ENCODE data around the gene UBR1. TPM values are rescaled to one million over a fixed set of nuclear protein-coding genes. Genes with fewer than 3 reads are reported as not detected.
"Not testable (repeated sequence)": the region's sequence is repeated elsewhere in the genome, so short reads cannot be mapped to it uniquely, and the experiment has no call there.

The UBR1 gene
- total and polyA plus RNA-seq, 2 donors (not counting 1 experiment from before 2014, with no cell fraction given) = 18.2 to 45.6 TPM

DNA sequence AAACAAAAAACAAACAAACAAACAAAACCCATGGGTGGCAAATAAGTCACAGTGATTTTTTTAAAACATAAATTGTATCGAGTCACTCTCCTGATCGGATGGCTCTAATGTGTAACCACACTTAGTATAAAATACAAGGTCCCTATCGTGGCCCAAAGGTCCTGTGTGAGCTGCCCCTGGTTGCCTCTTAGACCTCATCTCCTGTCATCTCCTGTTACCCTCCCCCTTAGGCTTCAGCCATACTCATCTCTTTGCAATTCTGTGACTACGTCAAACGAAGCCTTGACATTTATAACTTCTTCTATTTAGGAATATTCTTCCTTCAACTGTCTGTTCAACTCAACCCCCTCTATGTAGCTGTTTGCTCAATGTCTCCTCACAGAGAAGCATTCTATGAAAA lies 141.4 kb downstream of the UBR1 start:
- no peak overlapping the region for H3K4me2 ChIP-seq (ENCODE audit: extremely low read depth, insufficient read depth, low read length)
- no peak for TF ChIP-seq EZH2 (IDR thresholded peaks at IDR 0.05; ENCODE audit: low read length, missing control alignments)
- TF ChIP-seq, protein P1, sequence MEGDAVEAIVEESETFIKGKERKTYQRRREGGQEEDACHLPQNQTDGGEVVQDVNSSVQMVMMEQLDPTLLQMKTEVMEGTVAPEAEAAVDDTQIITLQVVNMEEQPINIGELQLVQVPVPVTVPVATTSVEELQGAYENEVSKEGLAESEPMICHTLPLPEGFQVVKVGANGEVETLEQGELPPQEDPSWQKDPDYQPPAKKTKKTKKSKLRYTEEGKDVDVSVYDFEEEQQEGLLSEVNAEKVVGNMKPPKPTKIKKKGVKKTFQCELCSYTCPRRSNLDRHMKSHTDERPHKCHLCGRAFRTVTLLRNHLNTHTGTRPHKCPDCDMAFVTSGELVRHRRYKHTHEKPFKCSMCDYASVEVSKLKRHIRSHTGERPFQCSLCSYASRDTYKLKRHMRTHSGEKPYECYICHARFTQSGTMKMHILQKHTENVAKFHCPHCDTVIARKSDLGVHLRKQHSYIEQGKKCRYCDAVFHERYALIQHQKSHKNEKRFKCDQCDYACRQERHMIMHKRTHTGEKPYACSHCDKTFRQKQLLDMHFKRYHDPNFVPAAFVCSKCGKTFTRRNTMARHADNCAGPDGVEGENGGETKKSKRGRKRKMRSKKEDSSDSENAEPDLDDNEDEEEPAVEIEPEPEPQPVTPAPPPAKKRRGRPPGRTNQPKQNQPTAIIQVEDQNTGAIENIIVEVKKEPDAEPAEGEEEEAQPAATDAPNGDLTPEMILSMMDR (conservative IDR thresholded peaks at IDR 0.05 in 1 of 2, IDR thresholded peaks at IDR 0.05 in 1 of 2; ENCODE audit: low read depth in 1 of 2, low read length in 2 of 2) = no peak
- no peak overlapping the region for H3K27ac ChIP-seq (ENCODE audit: insufficient read depth, low read length)
- H3K9ac ChIP-seq (ENCODE audit: insufficient read depth, low read length) = no peak overlapping the region
- H3K27me3 ChIP-seq (ENCODE audit: control insufficient read depth, insufficient read depth, low read length) = no peaks in the 10 kb centered on the region
- H3K36me3 ChIP-seq (ENCODE audit: control insufficient read depth, insufficient read depth, low read length) = peaks cover 2% of the 10 kb centered on the region
- H3K79me2 ChIP-seq (ENCODE audit: control insufficient read depth, insufficient read depth, low read length) = no peaks in the 10 kb centered on the region
- H3K4me1 ChIP-seq (ENCODE audit: control insufficient read depth, extremely low read depth, insufficient read depth, low read length) = no peaks in the 10 kb centered on the region
- no peaks in the 10 kb centered on the region for H3K9me3 ChIP-seq (ENCODE audit: control insufficient read depth, insufficient read depth, low read depth, low read length)
- no peak for DNase-seq (ENCODE audit: low read depth in 2 of 2)
- H4K20me1 ChIP-seq (ENCODE audit: control insufficient read depth, extremely low read depth, insufficient read depth, low read length) = no peaks in the 10 kb centered on the region
- H2AFZ ChIP-seq (ENCODE audit: low read length) = no peak overlapping the region
- H3K4me3 ChIP-seq (replicated peaks in 1 of 4; ENCODE audit: control extremely low read depth in 1 of 4, insufficient read depth in 1 of 4, low read depth in 3 of 4, low read length in 4 of 4) = no peak overlapping the region

DNA sequence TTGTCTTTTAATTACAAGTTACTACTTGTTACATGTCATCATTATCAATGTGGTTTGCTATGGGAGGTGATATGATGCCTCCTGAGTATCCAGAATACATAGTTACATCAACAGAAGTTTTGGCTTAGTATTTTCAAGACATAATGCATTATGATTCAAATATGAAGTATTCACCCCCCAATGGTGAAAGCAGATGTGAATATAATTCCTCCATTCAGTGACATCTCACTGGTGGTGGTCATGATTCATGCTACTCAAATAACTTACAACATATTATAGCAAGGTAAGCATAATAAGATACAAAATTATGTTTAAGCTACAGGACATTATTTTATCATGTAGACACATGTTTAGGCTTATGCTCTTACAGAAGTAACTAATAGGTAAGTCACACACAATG lies 150.3 kb downstream of the UBR1 start:
- Histone ChIP-seq H3K79me2 (ENCODE audit: control insufficient read depth, insufficient read depth, low read length) (no peaks in the 10 kb centered on the region), H3K9ac (ENCODE audit: insufficient read depth, low read length) (no peak overlapping the region), H4K20me1 (ENCODE audit: control insufficient read depth, extremely low read depth, insufficient read depth, low read length) (peaks cover 1% of the 10 kb centered on the region), H3K27ac (ENCODE audit: insufficient read depth, low read length) (no peak overlapping the region), H2AFZ (ENCODE audit: low read length) (no peak overlapping the region), H3K4me2 (ENCODE audit: extremely low read depth, insufficient read depth, low read length) (no peak overlapping the region), H3K4me3 (replicated peaks in 1 of 4; ENCODE audit: control extremely low read depth in 1 of 4, insufficient read depth in 1 of 4, low read depth in 3 of 4, low read length in 4 of 4) (no peak overlapping the region), H3K27me3 (ENCODE audit: control insufficient read depth, insufficient read depth, low read length) (no peaks in the 10 kb centered on the region), H3K36me3 (ENCODE audit: control insufficient read depth, insufficient read depth, low read length) (peaks cover 4% of the 10 kb centered on the region), H3K4me1 (ENCODE audit: control insufficient read depth, extremely low read depth, insufficient read depth, low read length) (peaks cover 2% of the 10 kb centered on the region), H3K9me3 (ENCODE audit: control insufficient read depth, insufficient read depth, low read depth, low read length) (peaks cover 2% of the 10 kb centered on the region)
- TF ChIP-seq, protein P1 (conservative IDR thresholded peaks at IDR 0.05 in 1 of 2, IDR thresholded peaks at IDR 0.05 in 1 of 2; ENCODE audit: low read depth in 1 of 2, low read length in 2 of 2) = no peak
- TF ChIP-seq EZH2 (IDR thresholded peaks at IDR 0.05; ENCODE audit: low read length, missing control alignments) = no peak
- peak in 1 of 2 donors; percentile 65 for DNase-seq (ENCODE audit: low read depth in 2 of 2)

DNA sequence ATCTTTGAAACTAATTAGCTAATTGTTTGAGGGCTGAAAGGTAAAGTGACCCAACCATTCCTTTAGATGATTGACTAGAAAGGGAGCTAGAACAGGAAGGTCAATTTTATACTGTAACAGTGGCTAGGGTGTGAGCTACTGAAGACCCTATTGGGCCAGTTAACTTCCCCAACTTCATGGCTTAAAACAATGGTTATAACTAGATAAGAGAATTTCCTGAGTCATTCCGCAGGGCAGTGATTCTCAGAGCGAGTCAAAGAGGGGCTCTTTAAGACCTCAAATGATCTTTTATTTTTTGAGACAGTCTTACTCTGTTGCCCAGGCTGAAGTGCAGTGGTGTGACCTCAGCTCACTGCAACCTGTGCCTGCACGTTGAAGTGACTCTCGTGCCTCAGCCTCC lies 151.5 kb downstream of the UBR1 start:
- no peak overlapping the region for H3K4me2 ChIP-seq (ENCODE audit: extremely low read depth, insufficient read depth, low read length)
- H4K20me1 ChIP-seq (ENCODE audit: control insufficient read depth, extremely low read depth, insufficient read depth, low read length) = peaks cover 1% of the 10 kb centered on the region
- no peak overlapping the region for H3K27ac ChIP-seq (ENCODE audit: insufficient read depth, low read length)
- peaks cover 2% of the 10 kb centered on the region for H3K4me1 ChIP-seq (ENCODE audit: control insufficient read depth, extremely low read depth, insufficient read depth, low read length)
- no peak overlapping the region for H3K9ac ChIP-seq (ENCODE audit: insufficient read depth, low read length)
- no peak overlapping the region for H2AFZ ChIP-seq (ENCODE audit: low read length)
- H3K4me3 ChIP-seq (replicated peaks in 1 of 4; ENCODE audit: control extremely low read depth in 1 of 4, insufficient read depth in 1 of 4, low read depth in 3 of 4, low read length in 4 of 4) = no peak overlapping the region
- H3K36me3 ChIP-seq (ENCODE audit: control insufficient read depth, insufficient read depth, low read length) = peaks cover 4% of the 10 kb centered on the region
- H3K9me3 ChIP-seq (ENCODE audit: control insufficient read depth, insufficient read depth, low read depth, low read length) = peaks cover 2% of the 10 kb centered on the region
- H3K27me3 ChIP-seq (ENCODE audit: control insufficient read depth, insufficient read depth, low read length) = no peaks in the 10 kb centered on the region
- TF ChIP-seq EZH2 (IDR thresholded peaks at IDR 0.05; ENCODE audit: low read length, missing control alignments) = no peak
- TF ChIP-seq, protein P1 (conservative IDR thresholded peaks at IDR 0.05 in 1 of 2, IDR thresholded peaks at IDR 0.05 in 1 of 2; ENCODE audit: low read depth in 1 of 2, low read length in 2 of 2) = no peak
- DNase-seq (ENCODE audit: low read depth in 2 of 2) = no peak
- H3K79me2 ChIP-seq (ENCODE audit: control insufficient read depth, insufficient read depth, low read length) = no peaks in the 10 kb centered on the region

DNA sequence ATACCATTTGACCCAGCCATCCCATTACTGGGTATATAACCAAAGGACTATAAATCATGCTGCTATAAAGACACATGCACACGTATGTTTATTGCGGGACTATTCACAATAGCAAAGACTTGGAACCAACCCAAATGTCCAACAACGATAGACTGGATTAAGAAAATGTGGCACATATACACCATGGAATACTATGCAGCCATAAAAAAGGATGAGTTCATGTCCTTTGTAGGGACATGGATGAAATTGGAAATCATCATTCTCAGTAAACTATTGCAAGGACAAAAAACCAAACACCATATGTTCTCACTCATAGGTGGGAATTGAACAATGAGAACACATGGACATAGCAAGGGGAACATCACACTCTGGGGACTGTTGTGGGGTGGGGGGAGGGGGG lies 156.9 kb downstream of the UBR1 start:
- not testable (repeated sequence) for H2AFZ ChIP-seq (ENCODE audit: low read length); H3K4me1 ChIP-seq (ENCODE audit: control insufficient read depth, extremely low read depth, insufficient read depth, low read length); H3K4me2 ChIP-seq (ENCODE audit: extremely low read depth, insufficient read depth, low read length); H3K9ac ChIP-seq (ENCODE audit: insufficient read depth, low read length); H3K79me2 ChIP-seq (ENCODE audit: control insufficient read depth, insufficient read depth, low read length); H3K9me3 ChIP-seq (ENCODE audit: control insufficient read depth, insufficient read depth, low read depth, low read length); H3K27ac ChIP-seq (ENCODE audit: insufficient read depth, low read length); H3K4me3 ChIP-seq (replicated peaks in 1 of 4; ENCODE audit: control extremely low read depth in 1 of 4, insufficient read depth in 1 of 4, low read depth in 3 of 4, low read length in 4 of 4); DNase-seq (ENCODE audit: low read depth in 2 of 2); H4K20me1 ChIP-seq (ENCODE audit: control insufficient read depth, extremely low read depth, insufficient read depth, low read length); H3K27me3 ChIP-seq (ENCODE audit: control insufficient read depth, insufficient read depth, low read length); H3K36me3 ChIP-seq (ENCODE audit: control insufficient read depth, insufficient read depth, low read length)
